IPS-11a (cell line): ENCODE results near the gene GCN1.

Experiments
- H3K4me3 ChIP-seq: one replicate; pipeline ENCODE4 v1.5.1; 2013; ENCODE audit warnings: low read depth, low read length, control low read depth

GCN1 gene

GRCh38 chr12:120078868-120079267 lies 115.6 kb downstream of the GCN1 start:
- no peak overlapping the region for H3K4me3 ChIP-seq

- no peak overlapping the region for H3K4me3 ChIP-seq
Measured at GRCh38 chr12:120077260-120077659, 117.3 kb downstream of the GCN1 start.
